ENCODE data around the gene S100A16. TPM values are rescaled to one million over a fixed set of nuclear protein-coding genes. Genes with fewer than 3 reads are reported as not detected.

S100A16 gene
- polyA plus RNA-seq, 2 of the 4 experiments (the other 2 are of a cell fraction), result 270 to 298 TPM

DNA sequence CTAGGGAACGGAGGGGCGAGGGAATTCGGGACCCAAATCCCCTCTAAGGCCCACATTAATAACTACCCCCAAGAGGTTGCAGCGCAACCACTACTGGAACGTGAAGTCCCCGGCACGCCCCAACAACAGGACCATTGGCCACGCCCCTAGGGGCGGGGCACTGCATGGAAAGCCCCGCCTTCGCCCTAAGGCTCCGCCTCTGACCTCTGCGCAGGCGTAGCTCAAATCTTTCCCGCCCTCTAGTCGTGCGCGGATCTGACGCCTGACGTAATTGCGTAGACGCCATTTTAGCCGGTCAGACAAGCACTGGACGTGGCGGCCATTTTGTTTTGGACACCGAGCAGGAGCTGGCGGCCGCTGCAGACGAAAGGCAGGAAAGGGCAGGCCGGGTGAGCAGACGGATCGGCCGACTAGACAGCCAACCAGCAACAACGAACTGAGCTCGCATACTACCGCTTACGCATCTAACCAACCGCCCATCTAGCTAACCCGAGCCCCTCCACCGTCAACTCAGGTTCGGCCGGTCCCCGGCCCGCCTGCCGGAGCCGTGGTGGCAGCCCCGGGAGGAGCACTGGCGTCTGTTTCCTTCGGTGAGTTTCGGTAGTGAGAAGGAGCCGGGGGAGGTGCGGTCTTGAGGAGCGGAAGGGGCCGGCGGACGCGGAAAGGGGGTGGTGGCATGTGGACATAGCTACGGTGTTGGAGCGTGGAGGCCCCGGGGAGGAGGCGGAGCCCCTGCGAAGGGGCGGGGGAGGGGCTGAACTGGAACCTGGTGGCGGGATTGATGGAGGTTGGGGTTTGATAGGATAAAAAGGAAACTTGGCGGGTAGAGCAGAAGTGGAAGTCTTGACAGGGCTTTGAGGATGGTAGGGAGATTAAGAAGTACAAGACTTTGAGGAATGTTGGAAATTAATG, 21.1 kb upstream of the S100A16 start, which contains the start of gene CHTOP:
CHTOP (plus strand) TSS at position 313 of the 912 bp plus-strand sequence. CDS start 2,523 bp downstream, outside the sequence.
- WGBS (ENCODE audit: missing lambda C conversion rate), result 3% methylated on average over 42 of the region's 65 CpGs
- peaks cover 25% of the 10 kb centered on the region for H3K4me1 ChIP-seq
- FAIRE-seq, result peak; percentile 81
- H3K27ac ChIP-seq, result peak within 1 kb of the TSS; percentile 99 to 100
- CTCF ChIA-PET, result interaction anchor here (0.7 to 3.4 kb wide), 15 partner anchors 10 to 281 kb away, joined by 3 to 32 read pairs (median 5); partner anchors contain the start of genes S100A14 and S100A16
- peak within 1 kb of the TSS; percentile 98 for H3K4me2 ChIP-seq
- peak; percentile 89 to 94 for ATAC-seq
- peak; percentile 97 to 99 for DNase-seq (ENCODE audit: low read depth in 1 of 2, low spot score in 1 of 2)
- POLR2A ChIA-PET, result interaction anchor here (0.7 to 2.6 kb wide), 31 partner anchors 10 to 1641 kb away, joined by 3 to 49 read pairs (median 5); partner anchors contain the start of genes CREB3L4, DENND4B, ILF2 and INTS3
- H3K9me3 ChIP-seq, result no peaks in the 10 kb centered on the region
- peak within 1 kb of the TSS; percentile 90 for H3K4me3 ChIP-seq
- no peak for TF ChIP-seq CHD4 (IDR thresholded peaks at IDR 0.05; ENCODE audit: borderline replicate concordance)
- TF ChIP-seq NFE2L2 (conservative IDR thresholded peaks at IDR 0.05; ENCODE audit: low read length), result no peak
- TF ChIP-seq JUNB (IDR thresholded peaks at IDR 0.05), result no peak
- no peak for TF ChIP-seq ZNF302 (CRISPR knock-in tag; IDR thresholded peaks at IDR 0.05)
- TF ChIP-seq RFX5 (IDR thresholded peaks at IDR 0.05), result no peak
- peak; percentile 56 for TF ChIP-seq MYC (IDR thresholded peaks at IDR 0.05; ENCODE audit: borderline replicate concordance, low read length)
- peak; percentile 56; the same call in 1 of the 2 replicates for TF ChIP-seq PHF8 (IDR thresholded peaks at IDR 0.05; ENCODE audit: borderline replicate concordance, low read depth)
- TF ChIP-seq CEBPB (IDR thresholded peaks at IDR 0.05), result no peak
- TF ChIP-seq HOXB13 (CRISPR knock-in tag; IDR thresholded peaks at IDR 0.05; ENCODE audit: low read depth), result 0 out of 2 replicates have a peak, but pooled peaks have one; percentile 32
- TF ChIP-seq, protein P1, sequence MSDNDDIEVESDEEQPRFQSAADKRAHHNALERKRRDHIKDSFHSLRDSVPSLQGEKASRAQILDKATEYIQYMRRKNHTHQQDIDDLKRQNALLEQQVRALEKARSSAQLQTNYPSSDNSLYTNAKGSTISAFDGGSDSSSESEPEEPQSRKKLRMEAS (IDR thresholded peaks at IDR 0.05), result peak; percentile 80
- TF ChIP-seq SMC3 (IDR thresholded peaks at IDR 0.05), result peak; percentile 6; the same call in 1 of the 3 replicates
- TF ChIP-seq ESRRA (IDR thresholded peaks at IDR 0.05; ENCODE audit: borderline replicate concordance, low read length), result no peak
- TF ChIP-seq, protein P2, sequence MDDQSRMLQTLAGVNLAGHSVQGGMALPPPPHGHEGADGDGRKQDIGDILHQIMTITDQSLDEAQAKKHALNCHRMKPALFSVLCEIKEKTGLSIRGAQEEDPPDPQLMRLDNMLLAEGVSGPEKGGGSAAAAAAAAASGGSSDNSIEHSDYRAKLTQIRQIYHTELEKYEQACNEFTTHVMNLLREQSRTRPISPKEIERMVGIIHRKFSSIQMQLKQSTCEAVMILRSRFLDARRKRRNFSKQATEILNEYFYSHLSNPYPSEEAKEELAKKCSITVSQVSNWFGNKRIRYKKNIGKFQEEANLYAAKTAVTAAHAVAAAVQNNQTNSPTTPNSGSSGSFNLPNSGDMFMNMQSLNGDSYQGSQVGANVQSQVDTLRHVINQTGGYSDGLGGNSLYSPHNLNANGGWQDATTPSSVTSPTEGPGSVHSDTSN (IDR thresholded peaks at IDR 0.05), result no peak
- TF ChIP-seq MAZ (IDR thresholded peaks at IDR 0.05; ENCODE audit: borderline replicate concordance, low read depth, low read length), result no peak
- no peak for TF ChIP-seq EP300 (IDR thresholded peaks at IDR 0.05)
- TF ChIP-seq POLR2AphosphoS2 (conservative IDR thresholded peaks at IDR 0.05; ENCODE audit: low read length), result no peak
- no peak for TF ChIP-seq SREBF2 (IDR thresholded peaks at IDR 0.05)
- peak; percentile 68; the same call in 1 of the 3 replicates for TF ChIP-seq BCL3 (IDR thresholded peaks at IDR 0.05)
- TF ChIP-seq FOSB (CRISPR knock-in tag; IDR thresholded peaks at IDR 0.05), result no peak
- no peak for TF ChIP-seq TFCP2L1 (CRISPR knock-in tag; IDR thresholded peaks at IDR 0.05)
- TF ChIP-seq HOXB5 (CRISPR knock-in tag; IDR thresholded peaks at IDR 0.05), result no peak
- TF ChIP-seq HOXA7 (CRISPR knock-in tag; IDR thresholded peaks at IDR 0.05), result no peak
- TF ChIP-seq CHD2 (IDR thresholded peaks at IDR 0.05; ENCODE audit: low read length, partially characterized antibody), result peak; percentile 22
- TF ChIP-seq MAFK (IDR thresholded peaks at IDR 0.05; ENCODE audit: partially characterized antibody), result no peak
- no peak for TF ChIP-seq EHMT2 (IDR thresholded peaks at IDR 0.05; ENCODE audit: low read depth)
- no peak for TF ChIP-seq RNF2 (IDR thresholded peaks at IDR 0.05; ENCODE audit: borderline replicate concordance, low read depth)
- TF ChIP-seq TP53 (CRISPR knock-in tag; IDR thresholded peaks at IDR 0.05), result no peak
- no peak for TF ChIP-seq FOXS1 (CRISPR knock-in tag; IDR thresholded peaks at IDR 0.05)
- TF ChIP-seq JUN (IDR thresholded peaks at IDR 0.05), result peak in 1 of 2 experiments; percentile 95; a peak in 4 of 5 replicates
- no peak for TF ChIP-seq BHLHE40 (IDR thresholded peaks at IDR 0.05; ENCODE audit: low read depth, low read length)
- TF ChIP-seq GATA3 (IDR thresholded peaks at IDR 0.05; ENCODE audit: borderline replicate concordance), result no peak
- no peak for TF ChIP-seq FOSL2 (IDR thresholded peaks at IDR 0.05)
- TF ChIP-seq FOSL2 (CRISPR knock-in tag; IDR thresholded peaks at IDR 0.05), result no peak
- TF ChIP-seq ATOH8 (CRISPR knock-in tag; IDR thresholded peaks at IDR 0.05; ENCODE audit: low read depth), result no peak
- TF ChIP-seq CTCF (IDR thresholded peaks at IDR 0.05), result no peak
- no peak for TF ChIP-seq RAD21 (conservative IDR thresholded peaks at IDR 0.05 in 1 of 2, IDR thresholded peaks at IDR 0.05 in 1 of 2)
- no peak for TF ChIP-seq HDAC2 (IDR thresholded peaks at IDR 0.05)
- TF ChIP-seq POLR2A (IDR thresholded peaks at IDR 0.05; ENCODE audit: low read length), result peak; percentile 63

Data from A549 (cell line).